GM12865 (cell line): ENCODE measurements around the gene BDH1.

Experiments
- DNase-seq: peaks from one replicate; pipeline ENCODE4 v3.0.0; 2010; ENCODE audit warnings: low read depth
- H3K4me3 ChIP-seq: 2 replicates; pipeline ENCODE4 v1.5.1; 2011; ENCODE audit warnings: mild to moderate bottlenecking, low read depth, low read length, control low read depth
- TF ChIP-seq, protein P1 (sequence below): IDR thresholded peaks from 2 replicates; pipeline ENCODE4 v1.5.1; 2011; ENCODE audit warnings: low read length, control low read depth, low read depth, inconsistent platforms; ENCODE audit not compliant: insufficient read depth; ENCODE audit errors: missing control alignments

The BDH1 gene

DNA sequence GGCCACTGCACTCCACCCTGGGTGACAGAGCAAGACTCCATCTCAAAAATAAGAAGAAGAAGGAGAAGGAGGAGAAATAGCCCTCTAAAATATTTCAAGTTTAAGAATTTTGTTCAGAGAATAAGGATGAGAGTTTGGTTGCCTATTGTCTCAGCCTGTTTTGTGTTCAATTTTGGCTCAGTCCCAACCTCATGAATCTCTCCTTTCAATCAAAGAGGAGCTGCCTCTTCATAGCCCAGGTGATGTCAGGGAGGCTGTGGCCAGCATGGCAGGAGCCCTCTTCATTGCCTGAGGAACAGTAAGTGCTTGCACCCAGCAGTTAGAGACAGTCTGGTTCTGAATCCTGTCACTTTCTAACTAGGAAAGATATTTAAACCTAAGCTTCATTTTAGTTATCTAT is 55.0 kb downstream of the BDH1 start:
- no peak for DNase-seq
- TF ChIP-seq, protein P1, sequence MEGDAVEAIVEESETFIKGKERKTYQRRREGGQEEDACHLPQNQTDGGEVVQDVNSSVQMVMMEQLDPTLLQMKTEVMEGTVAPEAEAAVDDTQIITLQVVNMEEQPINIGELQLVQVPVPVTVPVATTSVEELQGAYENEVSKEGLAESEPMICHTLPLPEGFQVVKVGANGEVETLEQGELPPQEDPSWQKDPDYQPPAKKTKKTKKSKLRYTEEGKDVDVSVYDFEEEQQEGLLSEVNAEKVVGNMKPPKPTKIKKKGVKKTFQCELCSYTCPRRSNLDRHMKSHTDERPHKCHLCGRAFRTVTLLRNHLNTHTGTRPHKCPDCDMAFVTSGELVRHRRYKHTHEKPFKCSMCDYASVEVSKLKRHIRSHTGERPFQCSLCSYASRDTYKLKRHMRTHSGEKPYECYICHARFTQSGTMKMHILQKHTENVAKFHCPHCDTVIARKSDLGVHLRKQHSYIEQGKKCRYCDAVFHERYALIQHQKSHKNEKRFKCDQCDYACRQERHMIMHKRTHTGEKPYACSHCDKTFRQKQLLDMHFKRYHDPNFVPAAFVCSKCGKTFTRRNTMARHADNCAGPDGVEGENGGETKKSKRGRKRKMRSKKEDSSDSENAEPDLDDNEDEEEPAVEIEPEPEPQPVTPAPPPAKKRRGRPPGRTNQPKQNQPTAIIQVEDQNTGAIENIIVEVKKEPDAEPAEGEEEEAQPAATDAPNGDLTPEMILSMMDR, result no peak
- H3K4me3 ChIP-seq, result no peak overlapping the region

DNA sequence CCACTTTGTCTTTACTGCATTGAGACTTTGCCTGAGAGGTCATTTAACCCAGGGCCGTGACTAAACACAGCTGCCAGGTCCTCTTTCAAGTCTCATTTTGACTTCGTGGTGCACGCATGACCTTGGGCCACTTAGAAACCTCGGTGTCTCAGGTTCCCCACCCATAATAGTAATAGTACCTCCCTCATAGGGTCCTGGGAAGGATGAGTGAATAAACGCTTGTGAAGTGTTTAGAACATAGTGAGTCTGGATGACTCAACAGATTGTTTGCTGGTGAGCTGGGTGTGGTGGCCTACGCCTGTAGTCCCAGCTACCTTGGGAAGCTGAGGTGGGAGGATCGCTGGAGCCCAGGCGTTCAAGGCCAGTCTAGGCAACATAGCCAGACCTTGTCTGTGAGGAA is 56.3 kb downstream of the BDH1 start:
- DNase-seq, result peak; percentile 62
- H3K4me3 ChIP-seq, result no peak overlapping the region
- TF ChIP-seq, protein P1, result no peak

- TF ChIP-seq, protein P1, result no peak
- no peak for DNase-seq
- no peak overlapping the region for H3K4me3 ChIP-seq
These were observed 57.1 kb downstream of the BDH1 start for GRCh38 chr3:197498499-197499241.

DNA sequence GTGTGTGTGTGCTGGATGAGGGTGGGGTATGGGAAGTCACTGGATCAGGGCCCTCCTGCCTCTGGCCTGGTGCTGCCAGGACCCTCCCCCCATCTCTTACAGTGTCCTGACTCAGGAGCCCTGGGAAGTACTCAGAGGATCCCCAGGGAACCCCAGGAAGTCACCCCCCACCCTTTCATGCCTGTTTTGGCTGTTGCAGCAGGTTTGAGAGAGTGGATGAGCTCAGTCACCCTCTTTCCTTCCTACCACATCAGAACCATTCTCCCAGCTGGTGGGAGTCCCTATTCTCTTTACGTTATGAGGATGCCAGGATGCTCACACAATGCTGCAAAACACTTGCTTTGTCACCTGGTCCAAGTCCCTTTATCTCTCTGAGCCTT is 59.0 kb downstream of the BDH1 start:
- DNase-seq, result no peak
- TF ChIP-seq, protein P1, result no peak
- H3K4me3 ChIP-seq, result no peak overlapping the region

- DNase-seq, result no peak
- H3K4me3 ChIP-seq, result no peak overlapping the region
- TF ChIP-seq, protein P1, result no peak
These were observed 59.6 kb downstream of the BDH1 start for GRCh38 chr3:197495999-197496745.

DNA sequence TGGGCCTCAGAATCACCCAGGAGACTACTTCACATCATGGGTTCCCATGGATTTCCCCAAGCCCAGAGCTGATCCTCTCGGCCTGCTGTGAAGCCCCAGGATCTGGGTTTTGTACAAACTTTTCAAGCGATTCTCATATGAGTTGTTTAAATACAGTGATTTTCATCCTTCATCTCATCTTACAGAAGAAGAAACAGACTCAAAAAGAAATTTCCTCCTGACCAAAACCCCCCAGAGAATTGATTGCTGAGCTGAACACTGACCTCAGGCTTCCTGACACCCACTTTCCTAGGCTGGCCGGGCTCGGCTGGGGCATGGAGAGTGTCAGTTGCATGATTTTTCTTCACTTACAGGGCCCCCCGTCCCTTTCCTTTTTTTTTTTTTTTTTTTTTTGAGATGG is 60.3 kb downstream of the BDH1 start:
- TF ChIP-seq, protein P1, result no peak
- no peak overlapping the region for H3K4me3 ChIP-seq
- peak; percentile 70 for DNase-seq
